Nucleus accumbens (tissue), 56 donors: ENCODE results near the gene IDH2.
"Not testable (repeated sequence)": the region's sequence is repeated elsewhere in the genome, so short reads cannot be mapped to it uniquely, and the experiment has no call there.

Experiments used
- DNase-seq, 56 donors: peaks; one replicate each; lab custom pipeline; 2025; lab: John Stamatoyannopoulos, UW

Gene IDH2

GRCh38 chr15:90101969-90102890, at the start of gene IDH2:
Gene IDH2 (minus strand): TSS chr15:90102468. CDS start chr15:90102390, 78 bp downstream.
- DNase-seq: peak in 52 of 56 donors; percentile 37 to 89 (median 72)

GRCh38 chr15:90150551-90150950, 48.3 kb upstream of the IDH2 start:
- not testable (repeated sequence) for DNase-seq

GRCh38 chr15:90149609-90150340, 47.5 kb upstream of the IDH2 start:
- no peak for DNase-seq

- DNase-seq: not testable (repeated sequence)
Measured at GRCh38 chr15:90146198-90146761, 44.0 kb upstream of the IDH2 start.

GRCh38 chr15:90145761-90146160, 43.5 kb upstream of the IDH2 start:
- DNase-seq: no peak

GRCh38 chr15:90145259-90145658, 43.0 kb upstream of the IDH2 start:
- no peak for DNase-seq

GRCh38 chr15:90143166-90143655, 40.9 kb upstream of the IDH2 start:
- DNase-seq: peak in 28 of 56 donors; percentile 1 to 71 (median 27)

GRCh38 chr15:90142216-90143165, 40.2 kb upstream of the IDH2 start:
- no peak for DNase-seq

GRCh38 chr15:90141646-90142045, 39.4 kb upstream of the IDH2 start:
- no peak for DNase-seq

GRCh38 chr15:90139549-90139948, 37.3 kb upstream of the IDH2 start:
- not testable (repeated sequence) for DNase-seq

- DNase-seq: peak in 5 of 56 donors; percentile 7 to 21 (median 8)
Measured at GRCh38 chr15:90138071-90138833, 36.0 kb upstream of the IDH2 start.

GRCh38 chr15:90132437-90132836, 30.2 kb upstream of the IDH2 start:
- DNase-seq: no peak

GRCh38 chr15:90131848-90132247, 29.6 kb upstream of the IDH2 start:
- DNase-seq: no peak

- DNase-seq: no peak
Measured at GRCh38 chr15:90130291-90130690, 28.0 kb upstream of the IDH2 start.

GRCh38 chr15:90126596-90127435, 24.5 kb upstream of the IDH2 start:
- DNase-seq: no peak

GRCh38 chr15:90126022-90126421, 23.8 kb upstream of the IDH2 start:
- DNase-seq: no peak

- DNase-seq: no peak
Measured at GRCh38 chr15:90124507-90124906, 22.2 kb upstream of the IDH2 start.

GRCh38 chr15:90121086-90121485, 18.8 kb upstream of the IDH2 start:
- DNase-seq: no peak
